GM18498 (cell line): ENCODE measurements around the gene FNDC8.
"Not testable (repeated sequence)": the region's sequence is repeated elsewhere in the genome, so short reads cannot be mapped to it uniquely, and the experiment has no call there.

Experiments
- ATAC-seq: cut with Tn5 transposase; IDR thresholded peaks from one replicate; pipeline ENCODE4 v1.9.1; 2021; ENCODE audit warnings: mild to moderate bottlenecking, moderate library complexity; ENCODE audit not compliant: unreplicated experiment

Gene FNDC8

GRCh38 chr17:35121315-35121714, at the start of gene FNDC8:
FNDC8 (plus strand) TSS chr17:35121615; CDS start chr17:35121694, 79 bp downstream.
- ATAC-seq, result no peak

- ATAC-seq, result no peak
Measured at GRCh38 chr17:35073183-35073790, 48.1 kb upstream of the FNDC8 start.

DNA sequence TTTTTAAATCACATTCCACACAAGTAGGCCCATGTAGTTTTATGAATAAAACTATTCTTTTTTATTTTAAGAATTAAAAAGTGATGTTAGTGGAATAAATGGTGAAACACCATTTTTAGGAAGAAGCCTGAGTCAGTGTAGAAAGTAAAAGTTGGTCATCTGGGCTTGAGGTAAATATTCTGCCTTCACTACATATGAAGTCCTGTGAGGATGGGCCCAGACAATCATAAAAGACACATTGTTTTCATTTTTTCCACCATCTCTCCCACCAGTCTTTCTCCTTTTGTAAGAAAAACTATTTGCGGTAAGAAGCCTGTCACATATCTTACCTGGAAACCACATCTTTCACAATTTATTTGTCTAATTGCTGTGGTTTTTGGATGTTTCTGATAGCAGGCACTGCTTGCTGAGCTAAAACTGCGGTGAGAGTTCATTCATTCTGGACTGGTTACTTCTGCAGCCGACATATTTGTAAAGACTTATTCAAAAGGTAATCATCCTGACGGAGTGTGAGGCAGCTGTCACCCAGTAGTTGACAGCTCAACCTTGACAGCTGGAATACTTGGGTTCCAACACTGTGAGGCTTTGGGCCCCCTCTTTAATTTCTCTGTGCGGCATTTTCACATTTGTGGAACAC, 47.3 kb upstream of the FNDC8 start:
- ATAC-seq, result no peak

GRCh38 chr17:35074711-35075707, 46.4 kb upstream of the FNDC8 start:
- no peak for ATAC-seq

DNA sequence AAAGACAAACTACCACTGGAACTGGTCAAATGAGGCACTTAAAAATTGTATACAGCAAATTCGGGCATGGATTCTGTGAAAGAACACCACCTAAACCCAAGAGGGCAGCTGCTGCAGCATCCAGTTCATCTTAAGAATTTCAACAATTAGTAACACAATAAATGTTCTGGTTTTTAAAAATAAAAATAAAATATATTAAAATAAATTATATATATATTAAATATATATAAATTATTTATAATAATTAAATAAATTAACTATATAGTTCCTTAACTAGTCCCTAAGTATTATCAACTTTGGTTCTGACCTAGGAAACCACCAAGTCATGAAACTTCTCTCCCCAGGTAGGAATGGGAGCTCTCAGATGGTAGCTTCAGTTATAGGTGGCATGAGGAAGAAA, 44.5 kb upstream of the FNDC8 start:
- no peak for ATAC-seq

DNA sequence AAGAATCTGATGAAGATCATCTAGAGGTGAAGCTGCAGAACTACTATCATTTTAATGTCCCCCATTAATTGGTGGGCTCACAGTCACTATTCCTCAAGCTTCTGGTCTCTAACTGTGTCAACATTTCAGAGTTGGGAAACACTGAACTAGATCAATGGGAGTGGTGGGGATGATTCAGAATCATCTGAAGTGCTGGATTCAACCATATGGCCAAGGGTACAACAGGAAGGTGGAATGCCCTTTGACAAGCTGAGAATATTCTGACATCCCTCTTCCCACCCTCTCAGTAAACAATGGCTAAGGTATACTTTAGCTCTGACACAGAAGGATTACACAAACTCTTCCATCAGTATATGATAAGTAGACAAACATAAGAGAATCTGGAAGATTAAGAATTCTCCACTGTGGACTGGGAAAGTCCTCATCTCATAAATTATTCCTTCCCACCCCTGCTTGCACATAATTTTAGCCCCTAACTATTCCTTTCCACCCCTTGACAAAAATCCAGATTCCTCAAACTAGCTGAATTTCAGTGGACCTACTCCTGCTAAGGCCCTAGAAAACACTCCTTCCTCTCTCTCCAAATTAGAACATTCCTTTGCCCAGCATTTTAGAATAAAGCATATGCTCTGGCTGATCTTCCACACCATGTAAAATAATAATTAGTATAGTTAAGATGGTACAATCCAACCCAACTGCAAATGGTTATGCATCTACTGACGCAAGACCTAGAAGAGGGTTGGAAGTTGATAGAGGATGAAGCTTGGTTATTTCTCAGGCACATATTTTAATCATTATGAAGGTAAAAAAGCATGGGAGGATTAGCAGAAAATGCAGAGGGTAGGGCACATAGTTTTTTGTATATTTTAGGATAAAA, 41.6 kb upstream of the FNDC8 start:
- ATAC-seq, result no peak

DNA sequence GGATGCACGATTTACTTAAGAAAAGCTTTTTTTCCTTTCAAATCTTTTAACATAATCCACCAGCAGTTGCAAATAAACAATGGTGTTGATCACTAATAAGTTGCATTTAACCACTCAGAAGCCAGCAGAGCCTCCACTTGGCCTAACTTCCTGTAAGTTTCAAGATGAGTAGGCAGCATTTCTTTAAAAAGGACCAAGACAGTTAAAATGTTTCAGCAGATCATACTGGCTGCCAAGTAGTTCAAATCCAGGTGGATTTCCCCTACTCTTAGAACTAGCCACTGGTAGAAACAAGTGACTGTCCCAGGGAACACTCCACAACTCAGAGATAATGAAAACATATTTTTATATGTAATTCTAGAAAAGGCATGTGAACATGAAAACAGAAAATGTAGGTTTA, 40.9 kb upstream of the FNDC8 start:
- peak; percentile 52 for ATAC-seq

GRCh38 chr17:35081638-35082037, 39.8 kb upstream of the FNDC8 start:
- ATAC-seq, result no peak

GRCh38 chr17:35082073-35082657, 39.2 kb upstream of the FNDC8 start:
- ATAC-seq, result no peak

GRCh38 chr17:35083071-35083470, 38.3 kb upstream of the FNDC8 start:
- ATAC-seq, result no peak

GRCh38 chr17:35084987-35085386, 36.4 kb upstream of the FNDC8 start:
- no peak for ATAC-seq

- no peak for ATAC-seq
Measured at GRCh38 chr17:35086164-35086563, 35.3 kb upstream of the FNDC8 start.

DNA sequence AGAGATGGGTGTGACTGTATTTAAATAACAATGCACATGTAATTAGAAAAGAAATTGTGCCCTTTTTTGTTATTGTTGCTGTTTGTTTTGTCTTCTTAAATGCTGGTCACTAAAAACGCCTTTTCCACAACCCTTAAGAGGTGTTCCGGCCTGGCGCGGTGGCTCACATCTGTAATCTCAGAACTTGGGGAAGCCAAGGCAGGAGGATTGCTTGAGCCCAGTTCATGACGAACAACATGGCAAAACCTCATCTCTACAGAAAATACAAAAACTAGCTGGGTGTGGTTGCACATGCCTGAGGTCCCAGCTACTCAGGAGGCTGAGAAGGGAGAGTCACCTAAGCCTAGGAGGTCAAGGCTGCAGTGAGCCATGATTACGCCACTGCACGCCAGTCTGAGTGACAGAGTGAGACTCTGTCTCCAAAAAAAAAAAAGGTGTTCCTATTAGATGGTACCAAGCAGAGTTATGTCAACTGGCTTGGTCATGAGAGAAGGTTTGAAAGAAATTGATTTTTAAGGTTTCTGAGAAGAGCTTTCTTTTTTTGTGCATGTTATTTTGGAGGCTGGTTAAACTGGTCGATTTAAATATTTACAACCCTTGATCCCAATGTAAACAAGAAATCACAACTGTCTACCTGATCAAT, 34.4 kb upstream of the FNDC8 start:
- ATAC-seq, result no peak

DNA sequence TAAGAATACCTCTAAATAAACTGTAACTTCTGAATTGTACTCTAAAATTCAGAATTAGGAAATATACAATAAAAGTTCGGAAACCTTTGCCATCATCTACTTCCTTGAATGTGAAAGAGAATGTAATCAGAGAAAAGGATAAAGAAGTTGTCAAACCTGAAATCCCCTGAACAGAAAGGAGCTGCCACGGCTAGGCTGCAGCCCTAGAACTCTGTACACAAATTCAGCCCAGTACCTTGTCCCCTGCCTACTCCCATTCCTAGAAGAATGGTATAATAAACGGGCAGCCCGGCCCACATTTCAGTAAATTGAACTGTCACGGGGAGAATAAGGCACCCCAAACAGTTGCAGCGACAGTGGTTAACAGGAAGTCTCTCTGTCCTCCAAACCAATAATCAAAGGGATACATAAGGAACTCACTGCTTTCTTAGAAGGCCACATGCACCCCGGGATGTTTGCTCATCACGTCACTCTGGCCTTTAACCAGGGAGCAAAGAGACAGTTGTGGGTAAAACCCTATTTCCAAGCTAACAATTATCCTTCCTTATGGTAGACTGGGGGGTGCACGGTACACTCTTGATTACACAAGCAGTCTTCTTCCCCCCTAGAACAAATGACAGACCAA, 33.6 kb upstream of the FNDC8 start:
- peak; percentile 0 for ATAC-seq

GRCh38 chr17:35088356-35088880, 33.0 kb upstream of the FNDC8 start:
- peak; percentile 14 for ATAC-seq

DNA sequence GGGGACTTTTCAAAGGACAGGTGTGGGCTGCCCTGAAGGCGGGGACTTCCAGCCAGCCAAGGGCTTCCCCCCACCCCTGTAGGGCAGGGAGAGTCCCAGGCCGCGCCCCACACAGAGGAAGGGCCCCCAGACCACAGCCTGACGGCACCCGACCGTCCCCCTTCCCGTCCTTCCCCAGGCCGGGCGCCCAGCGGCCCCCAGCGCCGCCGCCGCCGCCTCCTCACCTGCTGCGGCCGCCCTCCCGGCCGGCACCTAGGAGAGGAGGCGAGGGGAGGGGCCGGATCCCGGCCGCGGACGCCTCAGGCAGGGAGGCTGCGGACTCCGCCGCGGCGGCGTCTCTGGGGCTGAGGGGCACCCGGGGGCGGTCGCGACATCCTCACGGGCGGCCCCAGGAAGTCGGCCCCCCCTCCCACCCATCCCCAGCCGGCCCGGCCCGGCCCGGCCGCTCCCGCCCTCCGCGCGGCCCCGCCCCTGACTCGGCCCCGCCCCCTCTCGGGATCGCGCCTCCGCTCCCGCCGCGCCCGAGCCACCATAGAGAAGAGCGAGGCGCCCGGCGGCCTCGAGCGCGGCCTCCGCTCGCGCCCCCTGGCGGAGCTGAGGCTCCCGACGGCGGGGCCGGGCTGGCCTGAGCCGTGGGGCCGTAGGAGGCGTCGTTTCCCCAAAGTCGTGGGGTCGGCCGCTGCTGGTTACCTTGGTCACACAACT, 32.4 kb upstream of the FNDC8 start:
- peak; percentile 76 for ATAC-seq

DNA sequence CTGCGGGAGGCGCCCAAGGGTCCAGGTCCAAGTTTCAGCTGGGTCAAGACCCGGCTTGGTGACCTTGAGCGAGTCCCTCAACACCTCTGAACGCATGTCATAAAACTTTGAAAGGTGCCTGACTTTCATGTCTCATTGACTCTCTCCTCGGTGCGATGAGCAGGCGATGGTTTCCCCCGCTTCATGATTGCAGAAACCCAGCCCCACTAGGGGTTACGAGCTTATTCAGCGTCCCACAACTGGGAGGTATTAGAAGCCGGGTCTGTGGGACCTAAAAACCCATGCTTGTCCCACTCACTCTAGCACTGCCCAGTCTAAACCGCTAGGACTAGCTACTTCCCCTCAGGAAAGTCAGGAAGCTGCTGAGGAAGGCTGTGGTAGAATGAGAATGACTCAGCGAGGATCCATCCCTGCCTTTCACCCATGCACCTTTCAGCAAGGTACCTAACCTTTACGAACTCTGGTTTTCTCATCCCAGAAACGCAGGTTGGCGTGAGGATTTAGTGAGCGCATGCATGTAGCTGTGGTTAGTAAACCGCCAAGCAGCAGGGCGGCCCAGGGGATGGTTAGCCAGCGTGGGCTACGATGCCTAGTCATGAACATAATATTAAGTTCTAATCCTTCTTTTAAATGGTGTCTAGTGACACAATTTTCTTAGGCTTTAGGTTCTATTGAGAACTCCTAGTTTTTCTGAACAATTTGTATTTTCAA, 31.7 kb upstream of the FNDC8 start:
- peak; percentile 21 for ATAC-seq

- ATAC-seq, result not testable (repeated sequence)
Measured at GRCh38 chr17:35090707-35091106, 30.7 kb upstream of the FNDC8 start.
